Left ventricle myocardium inferior (tissue), 1 donor: Measurements from ENCODE around the gene ANKRD34A. TPM values are rescaled to one million over a fixed set of nuclear protein-coding genes. Genes with fewer than 3 reads are reported as not detected.

Experiments used
- DNase-seq: peaks from one replicate; pipeline ENCODE4 v3.0.0-alpha.2; 2020
- H3K27ac ChIP-seq: fragments of 200-600 bp; replicated peaks from 2 replicates; pipeline ENCODE4 v1.8.0; 2021
- H3K27me3 ChIP-seq: fragments of 200-600 bp; 2 replicates; pipeline ENCODE4 v1.8.0; 2021; ENCODE audit warnings: low read depth
- H3K36me3 ChIP-seq: fragments of 200-600 bp; 2 replicates; pipeline ENCODE4 v1.8.0; 2021
- H3K4me1 ChIP-seq: fragments of 200-600 bp; 2 replicates; pipeline ENCODE4 v1.8.0; 2021
- H3K4me3 ChIP-seq: fragments of 200-600 bp; 2 replicates; pipeline ENCODE4 v1.8.0; 2021; ENCODE audit warnings: mild to moderate bottlenecking, moderate library complexity
- H3K9me3 ChIP-seq: fragments of 200-600 bp; replicated peaks from 2 replicates; pipeline ENCODE4 v1.8.0; 2021
- CTCF ChIP-seq: fragments of 200-600 bp; IDR thresholded peaks from 2 replicates; pipeline ENCODE4 v1.8.0; 2021; ENCODE audit warnings: antibody characterized with exemption, mild to moderate bottlenecking, borderline replicate concordance
- intact Hi-C: fragments of 100-400 bp; cut with micrococcal nuclease; formaldehyde crosslinking; loops from one replicate; pipeline ENCODE4 v1.11.0; 2022
- total RNA-seq: library from RNA; stranded (reverse); fragmentation: NEBNext Ultra II Directional; extraction: Animal tissue kit (Norgen Biotek cat#: 25700); gene quantifications from one replicate; pipeline ENCODE4 v1.2.1, GENCODE V29; 2021
- donor health status: DM: no; HTN: yes; CAD: no; lungs with severe emphysema.

Gene ANKRD34A
- total RNA-seq, 1 donor from 2014 or later: 0.66 TPM

- H3K36me3 ChIP-seq: peaks cover 8% of the 10 kb centered on the region
- H3K4me3 ChIP-seq: no peak overlapping the region
- intact Hi-C loops: loop anchor here (10.0 kb wide), 1 partner anchor 112 kb away; the partner anchor contains the start of gene PIAS3
- DNase-seq: no peak
- peaks cover 41% of the 10 kb centered on the region for H3K4me1 ChIP-seq
- H3K9me3 ChIP-seq: peaks cover 8% of the 10 kb centered on the region
- no peak for TF ChIP-seq CTCF
- H3K27ac ChIP-seq: no peak overlapping the region
- H3K27me3 ChIP-seq: no peaks in the 10 kb centered on the region
These were observed 2.9 kb upstream of the ANKRD34A start for GRCh38 chr1:145967288-145967687.

DNA sequence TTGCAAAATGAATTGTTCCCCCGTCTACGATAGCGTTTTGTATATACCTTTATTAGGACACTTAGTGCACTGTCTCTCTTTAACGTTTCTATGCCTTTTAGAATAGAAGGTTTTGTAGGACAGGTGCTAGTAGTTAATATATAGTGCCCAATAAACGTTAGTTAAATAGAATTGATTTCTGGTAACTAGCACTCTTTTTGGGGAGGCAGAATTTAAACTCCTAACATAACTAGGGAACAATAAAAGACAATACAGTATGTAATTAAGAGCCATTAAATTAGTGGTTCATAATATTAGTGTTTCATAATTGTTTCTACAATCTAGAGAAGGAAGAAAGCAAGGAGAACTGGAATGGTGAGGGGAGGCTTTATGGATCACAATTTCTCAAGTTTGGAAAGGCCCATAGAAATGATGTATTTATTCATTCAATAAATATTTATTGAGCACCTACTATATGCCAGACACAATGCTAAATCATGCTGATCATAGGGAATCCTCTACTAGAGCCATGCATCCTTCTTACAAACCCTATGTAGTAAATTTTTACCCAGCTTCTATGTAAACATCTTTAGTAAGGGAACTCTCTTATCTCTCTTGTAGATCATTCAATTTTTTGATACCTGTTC, 857 bp upstream of the ANKRD34A start:
- Histone ChIP-seq H3K36me3 (peaks cover 8% of the 10 kb centered on the region), H3K27ac (peak overlapping the region; percentile 95), H3K27me3 (no peaks in the 10 kb centered on the region), H3K9me3 (peaks cover 8% of the 10 kb centered on the region), H3K4me1 (peaks cover 62% of the 10 kb centered on the region), H3K4me3 (peak overlapping the region; percentile 83)
- TF ChIP-seq CTCF: no peak
- no peak for DNase-seq
- intact Hi-C loops: loop anchor here (10.0 kb wide), 1 partner anchor 110 kb away; the partner anchor contains the start of gene PIAS3

DNA sequence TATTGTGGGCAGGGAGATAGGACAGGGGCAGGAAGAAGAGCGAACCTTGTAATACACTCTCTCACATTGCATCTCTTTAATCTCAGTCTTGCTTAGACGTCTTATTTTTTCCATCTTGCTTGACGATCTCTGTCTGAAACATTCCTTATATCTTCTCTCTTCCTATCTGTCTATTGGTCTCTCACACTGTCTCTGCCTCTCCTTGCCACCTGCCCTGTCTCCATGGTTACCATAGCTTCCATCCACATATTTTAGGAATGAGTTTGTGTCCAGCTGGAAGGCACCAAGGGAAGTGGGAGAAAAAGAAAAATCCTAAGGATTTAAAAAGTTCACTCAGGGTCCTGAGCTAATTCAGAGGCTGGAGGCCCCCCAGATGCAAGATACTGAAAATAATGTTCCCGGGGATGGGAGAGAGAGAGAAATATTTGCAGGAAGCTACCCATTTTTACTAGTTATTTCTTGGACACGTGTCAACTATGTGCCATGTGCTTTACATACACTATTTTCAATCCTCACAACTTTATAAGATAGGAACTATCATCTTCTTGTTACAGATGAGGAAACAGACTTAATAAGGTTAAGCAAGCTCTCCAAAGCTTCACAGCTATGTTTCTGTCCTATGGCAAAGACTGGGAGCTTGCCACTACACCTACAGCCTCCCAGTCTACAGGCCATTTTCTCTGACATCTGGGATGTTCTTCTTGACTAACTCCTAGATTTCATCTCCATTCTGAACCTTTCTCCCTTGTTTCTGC, 933 bp downstream of the ANKRD34A start:
- Histone ChIP-seq H3K4me1 (peaks cover 76% of the 10 kb centered on the region), H3K36me3 (peaks cover 8% of the 10 kb centered on the region), H3K27ac (peak overlapping the region; percentile 95), H3K27me3 (no peaks in the 10 kb centered on the region), H3K9me3 (peaks cover 8% of the 10 kb centered on the region), H3K4me3 (peak overlapping the region; percentile 83)
- no peak for TF ChIP-seq CTCF
- intact Hi-C loops: loop anchor here (10.0 kb wide), 1 partner anchor 109 kb away; the partner anchor contains the start of gene PIAS3
- DNase-seq: no peak

GRCh38 chr1:145962157-145963102, 1.9 kb downstream of the ANKRD34A start:
- intact Hi-C loops: loop anchor here (10.0 kb wide), 1 partner anchor 108 kb away; the partner anchor contains the start of gene PIAS3
- H3K9me3 ChIP-seq: peaks cover 6% of the 10 kb centered on the region
- peaks cover 79% of the 10 kb centered on the region for H3K4me1 ChIP-seq
- peak overlapping the region; percentile 78 for H3K4me3 ChIP-seq
- no peak for TF ChIP-seq CTCF
- H3K27ac ChIP-seq: peak overlapping the region; percentile 95
- H3K36me3 ChIP-seq: peaks cover 5% of the 10 kb centered on the region
- no peaks in the 10 kb centered on the region for H3K27me3 ChIP-seq
- DNase-seq: peak; percentile 46
